Endothelial cell of umbilical vein (primary cell): Measurements from ENCODE around the gene CD8B2. TPM values are rescaled to one million over a fixed set of nuclear protein-coding genes. Genes with fewer than 3 reads are reported as not detected.

Experiments
- BruUV-seq: library from RNA; stranded (reverse); fragments of 400-500 nt; replicated peaks from 2 replicates; lab custom pipeline; 2021; lab: Mats Ljungman, UMichigan
- CTCF ChIA-PET: fragments of 300-600, 350-600 bp; sonication (Branson Sonifier 250); formaldehyde crosslinking; loops from one replicate; lab custom pipeline; 2021; ENCODE audit warnings: antibody characterized with exemption, inconsistent platforms; lab: Charles Lee
- POLR2A ChIA-PET: fragments of 300-600, 350-600 bp; sonication (Branson Sonifier 250); formaldehyde crosslinking; loops from one replicate; lab custom pipeline; 2021; ENCODE audit warnings: antibody characterized with exemption, inconsistent platforms; lab: Charles Lee
- DNase-seq: peaks from one replicate; pipeline ENCODE4 v3.0.0-alpha.2; 2011; ENCODE audit warnings: low read depth, low spot score
- FAIRE-seq: peaks from 2 replicates; lab custom pipeline; 2011; peaks lifted over from hg19 to GRCh38; lab: Jason Lieb, UNC
- H2AFZ ChIP-seq: 2 replicates; pipeline ENCODE4 v1.6.0; 2012; ENCODE audit warnings: low read depth, low read length, control low read depth, inconsistent platforms
- H3K27ac ChIP-seq: 2 replicates; pipeline ENCODE4 v1.5.1; 2011; ENCODE audit warnings: low read depth, mild to moderate bottlenecking, control low read depth, low read length, moderate library complexity; ENCODE audit not compliant: insufficient read depth
- H3K27me3 ChIP-seq, 2 experiments: 2 replicates each; pipeline versions ENCODE4 v1.6.0 to v1.6.1; 2011; ENCODE audit warnings: low read length in 2 of 2, mixed read lengths in 1 of 2; ENCODE audit not compliant: control insufficient read depth in 2 of 2, insufficient read depth in 2 of 2
- H3K36me3 ChIP-seq, 2 experiments: 2 replicates in 1 of 2; 3 replicates in 1 of 2; pipeline ENCODE4 v1.5.1; 2011; ENCODE audit warnings: low read length in 2 of 2, mild to moderate bottlenecking in 1 of 2, moderate library complexity in 1 of 2; ENCODE audit not compliant: control insufficient read depth in 2 of 2, insufficient read depth in 2 of 2; ENCODE audit errors: extremely low read depth in 1 of 2
- H3K4me1 ChIP-seq: 3 replicates; pipeline ENCODE4 v1.5.1; 2011; ENCODE audit warnings: mild to moderate bottlenecking, low read length; ENCODE audit not compliant: control insufficient read depth, insufficient read depth; ENCODE audit errors: extremely low read depth
- H3K4me2 ChIP-seq: 2 replicates; pipeline ENCODE4 v1.6.1; 2011; ENCODE audit warnings: low read length, control low read depth, mixed read lengths; ENCODE audit not compliant: insufficient read depth
- H3K4me3 ChIP-seq, 3 experiments: fragments of 200-600 bp in 1 of 3; sonication (generic), shearing (Covaris generic) in 1 of 3; replicated peaks in 1 of 3; 2 replicates each; pipeline ENCODE4 v1.5.1; 2011 to 2016; ENCODE audit warnings: control low read depth in 3 of 3, low read length in 3 of 3, mild to moderate bottlenecking in 2 of 3, inconsistent platforms in 1 of 3, low read depth in 1 of 3, moderate library complexity in 1 of 3; ENCODE audit not compliant: insufficient read depth in 1 of 3
- H3K79me2 ChIP-seq: 2 replicates; pipeline ENCODE4 v1.6.0; 2012; ENCODE audit warnings: low read length, inconsistent platforms; ENCODE audit not compliant: control insufficient read depth, insufficient read depth
- H3K9ac ChIP-seq: replicated peaks from 2 replicates; pipeline ENCODE3; 2011; ENCODE audit warnings: low read length, control low read depth; ENCODE audit not compliant: insufficient read depth; ENCODE audit errors: extremely low read depth
- H3K9me1 ChIP-seq: replicated peaks from 3 replicates; pipeline ENCODE4 v1.6.0; 2011; ENCODE audit warnings: mild to moderate bottlenecking, low read length; ENCODE audit not compliant: control insufficient read depth, insufficient read depth; ENCODE audit errors: extremely low read depth
- H3K9me3 ChIP-seq: replicated peaks from 2 replicates; pipeline ENCODE4 v1.5.1; 2012; ENCODE audit warnings: low read length, inconsistent platforms; ENCODE audit not compliant: control insufficient read depth, insufficient read depth
- H4K20me1 ChIP-seq: replicated peaks from 2 replicates; pipeline ENCODE3; 2011; ENCODE audit warnings: mild to moderate bottlenecking, low read length; ENCODE audit not compliant: control insufficient read depth, insufficient read depth; ENCODE audit errors: extremely low read depth
- GATA2 ChIP-seq: IDR thresholded peaks from 2 replicates; pipeline ENCODE4 v1.7.0; 2011; ENCODE audit warnings: low read depth, mild to moderate bottlenecking, moderate library complexity, mixed read lengths, low read length; ENCODE audit not compliant: insufficient read length, insufficient read depth
- MYC ChIP-seq: IDR thresholded peaks from one replicate; pipeline ENCODE4 v1.6.1; 2011; ENCODE audit warnings: mild to moderate bottlenecking, low read depth, low read length
- POLR2A ChIP-seq: IDR thresholded peaks from 2 replicates; pipeline ENCODE4 v1.6.1; 2012; ENCODE audit warnings: low read depth, mild to moderate bottlenecking, control low read depth, low read length
- dilution Hi-C: fragments of 300-500 bp; cut with MboI; formaldehyde crosslinking; loops from one replicate; pipeline ENCODE4 v1.15.0; 2019; ENCODE audit warnings: low sequenced_read_pairs; ENCODE audit not compliant: extremely low pct_ligation_motif_present
- intact Hi-C: fragments of 100-400 bp; cut with micrococcal nuclease; formaldehyde crosslinking; loops from one replicate; pipeline ENCODE4 v1.10.0; 2022
- polyA plus RNA-seq, 4 experiments: library from polyadenylated mRNA; depleted of rRNA in 3 of 4; stranded (reverse) in 3 of 4; unstranded in 1 of 4; fragments of >200 nt; gene quantifications; 2 replicates each; pipeline versions ENCODE4 v1.2.1 to v1.2.3, GENCODE V29; 2011 to 2012; ENCODE audit warnings: missing spikeins in 1 of 4
- total RNA-seq: library from RNA; stranded (reverse); gene quantifications from 2 replicates; pipeline ENCODE4 v1.2.3, GENCODE V29; 2021

The CD8B2 gene
- total and polyA plus RNA-seq, 2 donors (not counting 3 experiments of a cell fraction or from before 2014, with no cell fraction given) = not detected

DNA sequence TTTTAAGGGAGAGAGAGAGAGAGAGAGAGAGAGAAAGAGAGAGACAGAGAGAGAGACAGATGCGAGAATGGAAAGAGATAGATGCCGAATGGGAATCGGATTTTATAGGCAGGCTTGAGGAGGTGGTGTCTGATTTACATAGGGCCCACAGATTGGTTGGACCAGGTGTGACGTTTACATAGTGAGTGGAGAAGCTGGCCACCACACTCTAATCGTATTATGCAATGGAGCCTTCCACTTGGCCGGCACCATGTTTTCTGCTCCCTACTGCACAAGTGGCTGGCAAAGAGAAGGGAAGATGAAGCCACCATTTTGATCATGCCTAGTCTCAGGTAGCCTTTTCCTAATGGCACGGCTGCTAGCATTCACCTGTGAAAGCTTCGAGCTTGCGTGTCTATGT is 33.9 kb downstream of the CD8B2 start:
- Histone ChIP-seq H3K9me1 (no peaks in the 10 kb centered on the region), H4K20me1 (no peaks in the 10 kb centered on the region), H3K27ac (no peak overlapping the region), H3K4me3 (no peak overlapping the region), H3K4me1 (no peaks in the 10 kb centered on the region), H3K4me2 (no peak overlapping the region), H3K9me3 (no peaks in the 10 kb centered on the region), H3K27me3 (no peaks in the 10 kb centered on the region), H2AFZ (no peak overlapping the region), H3K79me2 (no peaks in the 10 kb centered on the region), H3K9ac (no peak overlapping the region), H3K36me3 (no peaks in the 10 kb centered on the region)
- CTCF ChIA-PET = no interaction called here
- no TSS peak for BruUV-seq
- FAIRE-seq (no peak), DNase-seq (no peak)
- dilution Hi-C loops = no loop called here
- no peak for TF ChIP-seq GATA2
- no peak for TF ChIP-seq MYC
- POLR2A ChIA-PET = no interaction called here
- intact Hi-C loops = no loop called here

DNA sequence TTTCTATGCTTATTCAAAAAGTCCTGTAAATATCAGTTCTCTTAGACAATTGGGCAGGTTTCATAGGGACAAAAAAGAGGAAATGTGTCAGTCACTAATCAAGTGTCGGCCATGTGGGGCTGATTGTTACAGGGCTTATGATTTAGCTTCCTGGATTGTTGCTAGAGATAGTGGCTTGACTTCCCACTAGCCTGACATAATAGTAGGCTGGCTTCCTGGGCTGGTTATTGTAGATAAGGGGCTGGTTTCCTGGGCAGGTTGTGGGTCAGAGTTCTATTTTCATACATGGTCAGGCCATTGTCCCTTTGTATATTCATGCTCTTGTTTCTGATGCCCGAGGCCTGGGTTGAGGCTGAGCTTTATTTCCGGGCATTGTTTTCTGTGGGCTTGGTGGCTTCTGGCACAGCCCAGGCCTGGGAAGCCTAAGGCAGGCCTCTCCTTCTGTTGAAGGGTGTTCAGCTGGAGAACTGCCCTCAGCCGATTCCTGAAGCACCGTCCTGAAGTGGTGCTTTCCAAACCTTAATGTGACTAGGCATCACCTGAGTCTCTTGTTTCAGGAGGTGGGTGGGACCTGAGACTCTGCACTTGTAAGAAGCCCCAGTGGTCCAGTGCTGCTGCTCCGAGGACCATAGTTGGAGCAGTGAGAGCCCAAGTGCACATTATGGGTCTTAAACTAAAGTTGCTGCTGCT is 37.0 kb downstream of the CD8B2 start:
- Histone ChIP-seq H3K9me3 (no peaks in the 10 kb centered on the region), H3K4me3 (no peak overlapping the region), H3K4me1 (no peaks in the 10 kb centered on the region), H4K20me1 (no peaks in the 10 kb centered on the region), H3K4me2 (no peak overlapping the region), H3K36me3 (no peaks in the 10 kb centered on the region), H3K79me2 (no peaks in the 10 kb centered on the region), H3K9ac (no peak overlapping the region), H3K27me3 (no peaks in the 10 kb centered on the region), H3K27ac (no peak overlapping the region), H2AFZ (no peak overlapping the region), H3K9me1 (no peaks in the 10 kb centered on the region)
- ChIA-PET POLR2A (no interaction called here), CTCF (no interaction called here)
- dilution Hi-C loops (no loop called here), intact Hi-C loops (no loop called here)
- no peak for DNase-seq
- no TSS peak for BruUV-seq
- no peak for FAIRE-seq
- TF ChIP-seq MYC = no peak
- TF ChIP-seq POLR2A = no peak
